GM12873 (cell line): ENCODE results near the gene ACOXL.

Source experiments
- CTCF ChIP-seq: IDR thresholded peaks from 2 replicates; pipeline ENCODE4 v1.5.1; 2012; ENCODE audit warnings: low read depth, mild to moderate bottlenecking, moderate library complexity, low read length, control low read depth; ENCODE audit not compliant: insufficient read depth; ENCODE audit errors: missing control alignments

Gene ACOXL

DNA sequence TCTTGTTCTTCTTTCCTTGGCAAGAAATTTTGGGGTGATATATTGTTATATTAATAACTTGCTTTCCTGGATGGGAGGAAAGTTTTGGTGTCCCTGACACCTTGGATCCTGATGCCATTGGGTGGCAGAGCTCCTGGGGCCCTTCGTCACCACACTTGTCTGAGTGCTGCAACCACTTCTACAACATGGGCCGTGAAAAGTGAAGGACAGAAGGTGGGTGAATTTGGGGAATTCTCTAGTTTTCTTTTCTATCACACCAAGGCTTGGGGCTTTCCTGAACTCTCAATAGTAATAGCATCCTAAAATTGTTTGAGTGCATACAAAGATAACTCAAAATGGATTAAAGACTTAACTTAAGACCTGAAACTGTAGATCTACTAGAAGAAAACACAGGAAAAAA is 10.0 kb downstream of the ACOXL start:
- no peak for TF ChIP-seq CTCF

GRCh38 chr2:110743600-110743999 is 11.2 kb downstream of the ACOXL start:
- no peak for TF ChIP-seq CTCF

DNA sequence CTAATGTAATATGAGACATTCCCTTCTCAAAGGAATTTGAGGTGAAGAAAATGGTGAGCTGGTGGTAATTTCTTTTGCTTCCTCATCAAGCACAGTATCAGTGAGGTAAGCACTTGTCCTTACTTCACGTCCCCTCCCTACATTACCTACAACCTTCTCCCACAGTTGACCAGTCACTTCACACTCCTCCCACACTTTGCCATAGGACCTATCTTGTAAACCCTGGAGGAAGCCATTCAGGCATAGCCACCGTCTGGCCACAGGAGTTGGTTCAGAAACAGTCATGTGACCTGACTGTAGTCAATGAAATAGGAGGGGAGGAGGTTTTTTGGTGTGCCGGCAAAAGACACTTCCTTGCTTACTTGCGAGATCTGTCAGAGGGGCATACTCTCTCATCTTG is 12.1 kb downstream of the ACOXL start:
- no peak for TF ChIP-seq CTCF

DNA sequence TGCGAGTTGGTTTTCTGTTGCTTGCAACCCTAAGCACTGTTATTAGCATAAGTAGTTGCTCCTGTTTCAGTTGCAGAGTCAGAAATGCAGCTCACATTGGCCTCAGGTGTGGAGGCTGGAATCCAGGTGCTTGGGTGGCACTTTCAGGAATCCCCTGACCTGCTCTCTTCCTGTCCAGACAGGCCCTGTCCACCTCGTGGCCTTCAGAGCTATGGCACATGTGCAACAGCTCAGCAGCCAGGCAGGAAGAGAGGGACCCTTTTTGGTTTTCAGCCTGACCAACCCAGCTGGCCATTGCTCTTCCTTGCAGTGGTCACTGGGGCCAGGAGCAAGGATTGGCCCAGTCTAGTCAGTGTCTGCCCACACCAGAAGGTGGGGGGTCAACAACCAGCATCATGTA is 12.7 kb downstream of the ACOXL start:
- TF ChIP-seq CTCF = no peak

GRCh38 chr2:110746586-110747521 is 14.5 kb downstream of the ACOXL start:
- no peak for TF ChIP-seq CTCF

GRCh38 chr2:110747522-110748488 is 15.4 kb downstream of the ACOXL start:
- TF ChIP-seq CTCF = no peak

GRCh38 chr2:110748489-110748867 is 16.1 kb downstream of the ACOXL start:
- TF ChIP-seq CTCF = no peak
